DMS153 (cell line): ENCODE data around the gene CCNY.

Experiments used
- DNase-seq: peaks from one replicate; lab custom pipeline; 2025; lab: John Stamatoyannopoulos, UW

The CCNY gene

GRCh38 chr10:35331894-35332640 lies 4.2 kb upstream of the CCNY start:
- DNase-seq = no peak

- DNase-seq = no peak
These were observed 2.0 kb upstream of the CCNY start for GRCh38 chr10:35334297-35334696.

- DNase-seq = no peak
These were observed 901 bp upstream of the CCNY start for GRCh38 chr10:35335133-35336083.

- no peak for DNase-seq
These were observed 863 bp downstream of the CCNY start for GRCh38 chr10:35336921-35337823.

- DNase-seq = no peak
These were observed 3.6 kb downstream of the CCNY start for GRCh38 chr10:35339942-35340341.

DNA sequence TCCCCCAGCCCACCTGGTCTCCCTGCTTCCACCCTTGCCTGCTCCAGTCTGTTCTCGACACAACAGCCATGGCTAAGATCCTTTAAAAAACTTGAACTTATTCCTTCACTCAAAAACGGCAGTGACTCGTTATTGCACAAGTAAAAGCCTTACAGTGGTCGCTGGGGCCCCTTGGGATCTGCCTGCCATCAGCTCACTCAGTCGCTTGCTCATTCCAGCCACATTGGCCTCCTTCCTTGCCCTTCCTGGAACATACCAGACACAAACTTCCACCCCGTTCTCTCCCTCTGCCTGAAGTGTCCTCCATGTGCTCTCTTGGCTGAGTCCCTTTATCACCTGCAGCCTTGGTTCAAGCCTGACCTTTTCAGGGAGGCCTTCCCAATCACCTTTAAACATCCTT lies 4.7 kb downstream of the CCNY start:
- no peak for DNase-seq

GRCh38 chr10:35341521-35341920 lies 5.2 kb downstream of the CCNY start:
- DNase-seq = no peak

DNA sequence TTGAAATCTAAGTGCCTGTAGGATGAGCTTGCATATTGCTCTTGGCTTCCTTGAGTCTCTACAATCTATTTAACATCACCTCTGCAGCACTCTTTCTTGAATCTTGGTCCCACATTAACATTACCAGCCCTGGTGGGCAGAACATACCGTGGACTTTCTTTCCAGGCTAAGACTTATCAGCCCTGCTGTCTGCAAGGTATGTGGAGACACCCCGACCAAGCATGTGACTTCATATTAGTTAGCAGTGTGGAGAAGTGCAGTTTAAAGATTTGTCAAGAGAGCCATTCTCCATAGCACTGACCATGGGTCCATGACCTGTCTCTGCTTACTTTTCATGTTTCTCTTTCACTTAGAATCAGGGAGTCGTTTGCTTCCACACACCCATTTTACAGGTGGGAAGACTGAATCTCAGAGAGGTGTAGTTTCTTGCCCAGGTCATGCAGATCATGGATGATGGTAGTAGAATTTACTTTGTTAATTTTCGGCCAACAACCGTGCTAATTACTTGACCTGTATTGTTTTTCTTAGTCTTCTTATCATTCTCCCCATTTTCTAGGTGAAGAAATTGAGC lies 6.0 kb downstream of the CCNY start:
- no peak for DNase-seq

- DNase-seq = no peak
These were observed 7.4 kb downstream of the CCNY start for GRCh38 chr10:35343739-35344138.

GRCh38 chr10:35345383-35345742 lies 9.1 kb downstream of the CCNY start:
- no peak for DNase-seq

DNA sequence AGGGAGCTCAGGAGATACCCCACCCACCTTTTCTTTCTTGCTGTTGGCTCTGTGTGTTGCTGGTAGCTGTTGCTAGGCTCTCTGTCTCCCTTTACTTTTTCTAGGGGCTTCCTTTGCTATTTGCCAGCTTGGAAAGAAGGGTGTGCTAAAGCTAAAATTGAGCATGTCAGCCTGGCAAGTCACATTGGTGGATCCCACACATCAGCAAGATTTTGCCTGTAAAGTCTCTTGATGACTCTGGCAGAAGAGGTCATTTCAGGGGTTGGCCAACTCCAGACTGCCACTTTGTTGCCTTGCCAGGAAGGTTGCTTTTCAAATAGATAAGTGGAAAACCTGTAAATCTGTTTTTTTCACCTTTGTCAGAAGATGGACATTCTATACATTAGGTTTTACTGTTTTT lies 9.9 kb downstream of the CCNY start:
- no peak for DNase-seq

DNA sequence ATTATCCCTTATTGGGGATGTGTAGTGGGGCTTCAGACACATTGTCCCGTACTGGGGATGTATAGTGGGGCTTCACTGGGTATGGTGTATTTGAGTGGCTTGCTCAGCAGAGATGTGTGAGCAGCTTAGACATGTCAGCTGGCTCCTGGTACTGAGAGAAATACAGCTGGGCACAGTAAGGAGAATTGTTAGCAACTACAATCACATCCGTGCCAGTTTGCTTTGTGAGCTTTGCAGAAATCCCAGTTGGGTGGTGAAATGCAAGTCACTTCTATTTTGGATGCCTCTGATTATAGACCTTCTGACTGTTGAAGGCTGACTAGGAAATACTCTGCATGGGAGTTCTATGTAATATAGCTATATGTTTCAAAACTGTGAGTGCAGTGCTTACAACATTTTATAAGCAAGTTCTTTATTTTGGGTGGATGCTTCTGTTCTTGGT lies 10.8 kb downstream of the CCNY start:
- no peak for DNase-seq

- DNase-seq = no peak
These were observed 11.7 kb downstream of the CCNY start for GRCh38 chr10:35347899-35348608.

GRCh38 chr10:35348609-35349388 lies 12.5 kb downstream of the CCNY start:
- no peak for DNase-seq

- DNase-seq = no peak
These were observed 13.1 kb downstream of the CCNY start for GRCh38 chr10:35349389-35349915.

DNA sequence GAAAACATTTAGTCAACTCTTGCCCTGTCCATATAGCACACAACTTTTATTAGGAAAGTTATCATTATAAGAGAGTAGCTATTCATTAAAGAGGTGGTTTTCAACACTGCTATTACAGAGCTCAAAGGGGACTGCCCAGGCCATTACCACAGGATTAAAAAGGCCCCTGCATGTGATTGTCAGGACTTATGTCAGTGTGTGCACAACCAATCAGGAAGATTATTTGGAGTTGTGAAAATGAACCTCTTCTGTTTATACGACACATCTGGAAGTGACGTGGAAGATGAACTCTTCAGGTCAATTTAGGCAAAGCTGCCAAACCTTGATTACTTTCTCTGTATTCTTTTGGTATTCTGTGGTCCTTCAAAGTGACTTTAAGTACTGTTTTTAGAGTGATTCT lies 14.7 kb downstream of the CCNY start:
- DNase-seq = no peak

DNA sequence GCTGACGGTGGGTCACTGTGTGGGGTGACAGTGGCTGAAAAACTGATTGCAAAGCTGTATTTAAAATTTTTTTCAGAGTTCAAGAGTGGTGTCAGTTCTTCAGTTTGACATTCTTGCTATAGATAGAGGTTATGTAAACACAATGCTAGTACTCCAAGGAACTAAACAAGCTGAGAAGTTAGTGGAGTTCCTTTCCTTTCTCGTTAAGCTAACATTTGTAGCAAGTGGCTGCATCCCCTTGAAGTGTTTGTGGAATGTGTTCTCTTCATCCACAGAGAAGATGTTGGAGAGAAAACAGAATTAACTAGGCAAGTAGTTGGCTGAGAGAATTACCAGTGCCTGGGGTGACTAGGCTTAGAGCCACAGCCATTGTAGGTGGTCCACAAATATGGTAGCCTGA lies 15.8 kb downstream of the CCNY start:
- DNase-seq = no peak

GRCh38 chr10:35352512-35352911 lies 16.2 kb downstream of the CCNY start:
- no peak for DNase-seq

- DNase-seq = no peak
These were observed 17.1 kb downstream of the CCNY start for GRCh38 chr10:35353395-35353794.

DNA sequence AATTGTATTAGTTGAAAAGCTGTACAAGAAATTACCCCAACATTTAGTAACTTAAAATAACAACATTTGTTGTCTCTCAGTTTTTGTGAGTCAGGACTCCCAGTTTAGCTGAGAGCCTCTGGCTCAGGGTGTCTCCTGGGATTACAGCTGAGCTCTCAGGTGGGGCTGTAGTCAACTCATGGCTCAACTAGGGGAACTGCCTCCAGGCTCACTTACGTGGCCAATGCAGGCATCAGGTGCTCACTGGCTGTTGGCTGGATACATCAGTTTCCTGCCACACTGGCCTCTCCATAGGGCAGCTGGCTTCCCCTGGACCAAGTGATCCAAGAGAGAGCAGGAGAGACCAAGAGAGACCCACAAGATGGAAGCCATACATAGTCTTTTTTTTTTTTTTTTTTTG lies 17.5 kb downstream of the CCNY start:
- no peak for DNase-seq
